A549 (cell line): Measurements from ENCODE around the gene NCLN. TPM values are rescaled to one million over a fixed set of nuclear protein-coding genes. Genes with fewer than 3 reads are reported as not detected.

Source experiments
- ATAC-seq, 2 experiments: fragments of 200-7000 bp in 1 of 2; fragments of >200 bp in 1 of 2; cut with Nextera tagmentation in 1 of 2; cut with Tn5 transposase in 1 of 2; 3 replicates each; pipeline versions ENCODE4 v1.8.0 to v1.9.1; 2018 to 2020; ENCODE audit warnings: mild to moderate bottlenecking in 1 of 2, moderate library complexity in 1 of 2
- CTCF ChIA-PET: fragments of 300-600 bp; sonication (Branson Sonifier 250); formaldehyde crosslinking; extraction: SDS; loops from one replicate; lab custom pipeline; 2021; ENCODE audit warnings: antibody characterized with exemption, inconsistent platforms; lab: Yijun Ruan, JAX
- POLR2A ChIA-PET: fragments of 350-600 bp; formaldehyde crosslinking; extraction: SDS; loops from one replicate; lab custom pipeline; 2021; ENCODE audit warnings: antibody characterized with exemption, inconsistent platforms; lab: Yijun Ruan, JAX
- DNase-seq, 2 experiments: peaks; one replicate each; pipeline versions ENCODE4 v3.0.0 to v3.0.0-alpha.2; 2011 to 2016; ENCODE audit warnings: low read depth in 1 of 2, low spot score in 1 of 2
- FAIRE-seq: peaks from 2 replicates; lab custom pipeline; 2011; peaks lifted over from hg19 to GRCh38; lab: Jason Lieb, UNC
- H3K27ac ChIP-seq, 2 experiments: fragments of >200 bp; sonication (Bioruptor Twin); formaldehyde crosslinking; 3 replicates each; pipeline ENCODE4 v1.5.1; 2016 to 2017
- H3K4me1 ChIP-seq: fragments of >200 bp; sonication (Bioruptor Twin); formaldehyde crosslinking; 3 replicates; pipeline ENCODE4 v1.6.1; 2016
- H3K4me2 ChIP-seq: fragments of >200 bp; sonication (Bioruptor Twin); formaldehyde crosslinking; 3 replicates; pipeline ENCODE4 v1.6.1; 2016
- H3K4me3 ChIP-seq: fragments of >200 bp; sonication (Bioruptor Twin); formaldehyde crosslinking; 3 replicates; pipeline ENCODE4 v1.5.1; 2016
- H3K9me3 ChIP-seq: fragments of >200 bp; sonication (Bioruptor Twin); formaldehyde crosslinking; 3 replicates; pipeline ENCODE4 v1.6.1; 2016
- BCL3 ChIP-seq: fragments of >200 bp; sonication (Bioruptor Twin); formaldehyde crosslinking; IDR thresholded peaks from 3 replicates; pipeline ENCODE4 v1.6.1; 2016
- CHD2 ChIP-seq: fragments of 150-350 bp; IDR thresholded peaks from 2 replicates; pipeline ENCODE4 v1.6.1; 2014; ENCODE audit warnings: low read length; ENCODE audit not compliant: partially characterized antibody
- CHD4 ChIP-seq: fragments of 200-600 bp; sonication (generic); IDR thresholded peaks from 2 replicates; pipeline ENCODE4 v1.6.1; 2016; ENCODE audit warnings: antibody characterized with exemption, mild to moderate bottlenecking, borderline replicate concordance
- EHF ChIP-seq: fragments of 250-450 bp; sonication (Bioruptor Pico); IDR thresholded peaks from 2 replicates; pipeline ENCODE4 v1.5.0; 2020; ENCODE audit warnings: mild to moderate bottlenecking
- EP300 ChIP-seq, 2 experiments: fragments of >200 bp; sonication (Bioruptor Twin); formaldehyde crosslinking; IDR thresholded peaks; 2 replicates in 1 of 2; 3 replicates in 1 of 2; pipeline ENCODE4 v1.6.1; 2016 to 2017
- ESRRA ChIP-seq: fragments of 150-350 bp; IDR thresholded peaks from 2 replicates; pipeline ENCODE4 v1.6.1; 2014; ENCODE audit warnings: mild to moderate bottlenecking, low read length, borderline replicate concordance
- FOSB ChIP-seq: fragments of 250-450 bp; sonication (Bioruptor Pico); IDR thresholded peaks from 2 replicates; pipeline ENCODE4 v1.5.0; 2020; ENCODE audit warnings: mild to moderate bottlenecking, moderate library complexity
- FOSL2 ChIP-seq, 2 experiments: fragments of 450-650 bp in 1 of 2; fragments of >200 bp in 1 of 2; sonication (Bioruptor Twin) in 1 of 2; formaldehyde crosslinking; IDR thresholded peaks; 2 replicates each; pipeline versions ENCODE4 v1.5.0 to v1.6.1; 2016 to 2020; ENCODE audit warnings: mild to moderate bottlenecking in 1 of 2, moderate library complexity in 1 of 2
- FOXS1 ChIP-seq: fragments of 250-450 bp; sonication (Bioruptor Pico); IDR thresholded peaks from 2 replicates; pipeline ENCODE4 v1.5.0; 2020; ENCODE audit warnings: mild to moderate bottlenecking, moderate library complexity
- GATA3 ChIP-seq: IDR thresholded peaks from 2 replicates; pipeline ENCODE4 v1.6.1; 2012; ENCODE audit warnings: borderline replicate concordance
- HOXA7 ChIP-seq: fragments of 250-450 bp; sonication (Bioruptor Pico); IDR thresholded peaks from 2 replicates; pipeline ENCODE4 v1.5.0; 2020; ENCODE audit warnings: mild to moderate bottlenecking, moderate library complexity
- HOXB13 ChIP-seq: fragments of 250-450 bp; sonication (Bioruptor Pico); IDR thresholded peaks from 2 replicates; pipeline ENCODE4 v1.5.0; 2020; ENCODE audit warnings: low read depth, mild to moderate bottlenecking, moderate library complexity
- JUN ChIP-seq, 2 experiments: fragments of >200 bp; sonication (Bioruptor Twin); formaldehyde crosslinking; IDR thresholded peaks; 2 replicates in 1 of 2; 3 replicates in 1 of 2; pipeline ENCODE4 v1.6.1; 2016 to 2017
- MAFK ChIP-seq: fragments of 450-650 bp; IDR thresholded peaks from 2 replicates; pipeline ENCODE4 v1.6.1; 2014; ENCODE audit not compliant: partially characterized antibody
- MAZ ChIP-seq: fragments of 150-350 bp; IDR thresholded peaks from 2 replicates; pipeline ENCODE4 v1.6.1; 2014; ENCODE audit warnings: antibody characterized with exemption, low read depth, low read length, borderline replicate concordance
- NFE2L2 ChIP-seq: fragments of 150-350 bp; conservative IDR thresholded peaks from 2 replicates; pipeline ENCODE4 v1.6.1; 2014; ENCODE audit warnings: low read length
- NPAS2 ChIP-seq: fragments of 250-450 bp; sonication (Bioruptor Pico); IDR thresholded peaks from 2 replicates; pipeline ENCODE4 v1.8.0; 2022; ENCODE audit warnings: mild to moderate bottlenecking, moderate library complexity, borderline replicate concordance
- POLR2AphosphoS2 ChIP-seq: conservative IDR thresholded peaks from 2 replicates; pipeline ENCODE4 v1.6.1; 2012; ENCODE audit warnings: low read length, improper control_type of control experiment, inconsistent platforms
- RFX5 ChIP-seq: fragments of 450-650 bp; IDR thresholded peaks from 2 replicates; pipeline ENCODE4 v1.7.1; 2014; ENCODE audit warnings: antibody characterized with exemption, mild to moderate bottlenecking, moderate library complexity
- USF2 ChIP-seq: fragments of 450-650 bp; IDR thresholded peaks from 2 replicates; pipeline ENCODE4 v1.6.1; 2014; ENCODE audit warnings: antibody characterized with exemption
- ZNF302 ChIP-seq: fragments of 250-450 bp; sonication (Bioruptor Pico); IDR thresholded peaks from 2 replicates; pipeline ENCODE4 v1.9.0; 2021; ENCODE audit warnings: inconsistent platforms, mild to moderate bottlenecking, moderate library complexity
- ZSCAN20 ChIP-seq: fragments of 250-450 bp; sonication (Bioruptor Pico); IDR thresholded peaks from 2 replicates; pipeline ENCODE4 v1.8.0; 2022; ENCODE audit warnings: mild to moderate bottlenecking, moderate library complexity
- WGBS: methylation state at CpG from one replicate; pipeline ENCODE4 v1.1.6; 2017; ENCODE audit errors: missing lambda C conversion rate; 5-methylcytosine and 5-hydroxymethylcytosine counted together
- polyA plus RNA-seq, 4 experiments: library from polyadenylated mRNA; depleted of rRNA in 3 of 4; stranded (reverse); fragments of >200 nt; fragmentation: RNase III in 1 of 4; extraction: RNeasy Plus Mini Kit Qiagen cat#74134 plus additional on column Dnase treatment in 1 of 4; gene quantifications; 2 replicates in 3 of 4; 3 replicates in 1 of 4; pipeline ENCODE4 v1.2.3, GENCODE V29; 2011 to 2017
- TF ChIP-seq, protein P1 (sequence below): IDR thresholded peaks from 2 replicates; pipeline ENCODE4 v1.6.1; 2012
- TF ChIP-seq, protein P2 (sequence below): fragments of 200-600 bp; sonication (generic); IDR thresholded peaks from 2 replicates; pipeline ENCODE4 v1.6.1; 2016; ENCODE audit warnings: antibody characterized with exemption, mild to moderate bottlenecking, moderate library complexity
- TF ChIP-seq, protein P3 (sequence below): fragments of >200 bp; sonication (Bioruptor Twin); formaldehyde crosslinking; IDR thresholded peaks from 2 replicates; pipeline ENCODE4 v1.6.1; 2016
- TF ChIP-seq, protein P4 (sequence below): fragments of 150-350 bp; IDR thresholded peaks from 2 replicates; pipeline ENCODE4 v1.6.1; 2014; ENCODE audit warnings: low read depth, mild to moderate bottlenecking, low read length
- TF ChIP-seq, protein P5 (sequence below): IDR thresholded peaks from 2 replicates; pipeline ENCODE4 v1.6.1; 2012; ENCODE audit warnings: low read depth, borderline replicate concordance
- TF ChIP-seq, protein P6 (sequence below): IDR thresholded peaks from 2 replicates; pipeline ENCODE4 v1.6.1; 2012

NCLN gene
- polyA plus RNA-seq, 2 of the 4 experiments (the other 2 are of a cell fraction): 22.8 to 58.5 TPM

DNA sequence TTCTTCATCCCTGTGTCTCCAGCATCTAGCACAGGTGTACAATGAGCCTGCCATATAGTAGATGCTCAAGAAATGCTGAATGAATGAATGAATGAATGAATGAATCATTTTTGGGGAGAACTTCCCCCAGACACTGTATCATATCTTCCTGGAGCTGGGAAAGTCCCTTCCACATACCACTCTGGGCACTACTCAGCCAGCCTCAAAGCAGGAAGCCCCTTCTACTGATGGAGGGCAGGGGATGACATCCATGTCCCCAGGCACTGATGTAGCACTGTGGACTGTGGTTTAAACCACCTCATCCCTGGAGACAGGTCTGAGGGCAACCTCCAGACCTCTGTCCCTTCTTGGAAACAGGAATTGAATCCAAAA, 45.1 kb upstream of the NCLN start:
- CTCF ChIA-PET: interaction anchor here (8.0 to 8.8 kb wide), 2 partner anchors 13 to 21 kb away, joined by 87 to 96 read pairs; no protein-coding TSS in a partner anchor
- H3K9me3 ChIP-seq: no peaks in the 10 kb centered on the region
- no peak for FAIRE-seq
- peaks cover 17% of the 10 kb centered on the region for H3K4me1 ChIP-seq
- H3K4me2 ChIP-seq: no peak overlapping the region
- H3K4me3 ChIP-seq: no peak overlapping the region
- ATAC-seq: no peak
- POLR2A ChIA-PET: no interaction called here
- TF ChIP-seq USF2: no peak
- TF ChIP-seq RFX5: no peak
- TF ChIP-seq, protein P1, sequence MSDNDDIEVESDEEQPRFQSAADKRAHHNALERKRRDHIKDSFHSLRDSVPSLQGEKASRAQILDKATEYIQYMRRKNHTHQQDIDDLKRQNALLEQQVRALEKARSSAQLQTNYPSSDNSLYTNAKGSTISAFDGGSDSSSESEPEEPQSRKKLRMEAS: no peak
- no peak for TF ChIP-seq FOSB (CRISPR knock-in tag)
- TF ChIP-seq, protein P2, sequence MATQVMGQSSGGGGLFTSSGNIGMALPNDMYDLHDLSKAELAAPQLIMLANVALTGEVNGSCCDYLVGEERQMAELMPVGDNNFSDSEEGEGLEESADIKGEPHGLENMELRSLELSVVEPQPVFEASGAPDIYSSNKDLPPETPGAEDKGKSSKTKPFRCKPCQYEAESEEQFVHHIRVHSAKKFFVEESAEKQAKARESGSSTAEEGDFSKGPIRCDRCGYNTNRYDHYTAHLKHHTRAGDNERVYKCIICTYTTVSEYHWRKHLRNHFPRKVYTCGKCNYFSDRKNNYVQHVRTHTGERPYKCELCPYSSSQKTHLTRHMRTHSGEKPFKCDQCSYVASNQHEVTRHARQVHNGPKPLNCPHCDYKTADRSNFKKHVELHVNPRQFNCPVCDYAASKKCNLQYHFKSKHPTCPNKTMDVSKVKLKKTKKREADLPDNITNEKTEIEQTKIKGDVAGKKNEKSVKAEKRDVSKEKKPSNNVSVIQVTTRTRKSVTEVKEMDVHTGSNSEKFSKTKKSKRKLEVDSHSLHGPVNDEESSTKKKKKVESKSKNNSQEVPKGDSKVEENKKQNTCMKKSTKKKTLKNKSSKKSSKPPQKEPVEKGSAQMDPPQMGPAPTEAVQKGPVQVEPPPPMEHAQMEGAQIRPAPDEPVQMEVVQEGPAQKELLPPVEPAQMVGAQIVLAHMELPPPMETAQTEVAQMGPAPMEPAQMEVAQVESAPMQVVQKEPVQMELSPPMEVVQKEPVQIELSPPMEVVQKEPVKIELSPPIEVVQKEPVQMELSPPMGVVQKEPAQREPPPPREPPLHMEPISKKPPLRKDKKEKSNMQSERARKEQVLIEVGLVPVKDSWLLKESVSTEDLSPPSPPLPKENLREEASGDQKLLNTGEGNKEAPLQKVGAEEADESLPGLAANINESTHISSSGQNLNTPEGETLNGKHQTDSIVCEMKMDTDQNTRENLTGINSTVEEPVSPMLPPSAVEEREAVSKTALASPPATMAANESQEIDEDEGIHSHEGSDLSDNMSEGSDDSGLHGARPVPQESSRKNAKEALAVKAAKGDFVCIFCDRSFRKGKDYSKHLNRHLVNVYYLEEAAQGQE: no peak
- TF ChIP-seq BCL3: no peak
- no peak for TF ChIP-seq HOXB13 (CRISPR knock-in tag)
- TF ChIP-seq CHD2: no peak
- TF ChIP-seq HOXA7 (CRISPR knock-in tag): no peak
- TF ChIP-seq NPAS2: no peak
- TF ChIP-seq, protein P3, sequence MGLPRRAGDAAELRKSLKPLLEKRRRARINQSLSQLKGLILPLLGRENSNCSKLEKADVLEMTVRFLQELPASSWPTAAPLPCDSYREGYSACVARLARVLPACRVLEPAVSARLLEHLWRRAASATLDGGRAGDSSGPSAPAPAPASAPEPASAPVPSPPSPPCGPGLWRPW: no peak
- TF ChIP-seq MAZ: no peak
- no peak for TF ChIP-seq FOXS1 (CRISPR knock-in tag)
- TF ChIP-seq, all 56 proteins: peak for 0
- DNase-seq: no peak
- H3K27ac ChIP-seq: peak overlapping the region in 1 of 2 experiments; percentile 91; a peak in 3 of 6 replicates

DNA sequence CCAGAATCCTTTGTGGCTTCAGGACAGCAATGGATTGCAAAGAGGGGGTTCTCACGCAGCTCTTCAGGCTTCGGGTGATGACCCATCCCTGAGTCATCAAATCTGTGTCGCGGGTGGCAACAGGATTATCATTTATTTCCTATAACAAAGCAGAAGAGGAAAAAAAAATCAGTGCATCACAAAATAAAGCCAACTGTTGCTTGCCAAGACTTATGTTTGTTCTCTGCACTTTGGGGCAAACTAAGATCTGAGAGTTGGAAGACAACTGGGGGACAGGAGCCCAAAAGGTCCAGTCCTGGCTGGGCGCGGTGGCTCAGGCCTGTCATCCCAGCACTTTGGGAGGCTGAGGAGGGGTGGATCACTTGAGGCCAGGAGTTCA, 43.4 kb upstream of the NCLN start:
- H3K4me3 ChIP-seq: no peak overlapping the region
- ATAC-seq (peak; percentile 77), DNase-seq (peak; percentile 65 to 81), FAIRE-seq (no peak)
- 11% methylated on average over 6 of the region's 6 CpGs for WGBS
- peak overlapping the region; percentile 91 to 92 for H3K27ac ChIP-seq
- CTCF ChIA-PET: interaction anchor here (0.8 to 8.8 kb wide), 6 partner anchors 9 to 119 kb away, joined by 3 to 96 read pairs (median 4); no protein-coding TSS in a partner anchor
- peaks cover 17% of the 10 kb centered on the region for H3K4me1 ChIP-seq
- POLR2A ChIA-PET: interaction anchor here (1.4 kb wide), 1 partner anchor 13 kb away, joined by 4 read pairs; no protein-coding TSS in a partner anchor
- peak overlapping the region; percentile 83 for H3K4me2 ChIP-seq
- no peaks in the 10 kb centered on the region for H3K9me3 ChIP-seq
- TF ChIP-seq POLR2AphosphoS2 (no peak), ESRRA (no peak), MAFK (peak; percentile 88), CHD4 (no peak), RFX5 (no peak), EHF (no peak), NFE2L2 (no peak), ZNF302 (CRISPR knock-in tag) (no peak), FOSL2 (IDR thresholded peaks at IDR 0.05) (peak; percentile 68), FOSL2 (CRISPR knock-in tag; IDR thresholded peaks at IDR 0.05) (peak; percentile 87), GATA3 (no peak), ZSCAN20 (CRISPR knock-in tag) (no peak), EP300 (IDR thresholded peaks at IDR 0.05) (no peak), JUN (IDR thresholded peaks at IDR 0.05) (no peak; a peak in 1 of 5 replicates), HOXB13 (CRISPR knock-in tag) (no peak)
- TF ChIP-seq, protein P4, sequence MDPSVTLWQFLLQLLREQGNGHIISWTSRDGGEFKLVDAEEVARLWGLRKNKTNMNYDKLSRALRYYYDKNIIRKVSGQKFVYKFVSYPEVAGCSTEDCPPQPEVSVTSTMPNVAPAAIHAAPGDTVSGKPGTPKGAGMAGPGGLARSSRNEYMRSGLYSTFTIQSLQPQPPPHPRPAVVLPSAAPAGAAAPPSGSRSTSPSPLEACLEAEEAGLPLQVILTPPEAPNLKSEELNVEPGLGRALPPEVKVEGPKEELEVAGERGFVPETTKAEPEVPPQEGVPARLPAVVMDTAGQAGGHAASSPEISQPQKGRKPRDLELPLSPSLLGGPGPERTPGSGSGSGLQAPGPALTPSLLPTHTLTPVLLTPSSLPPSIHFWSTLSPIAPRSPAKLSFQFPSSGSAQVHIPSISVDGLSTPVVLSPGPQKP: no peak
- TF ChIP-seq, protein P5, sequence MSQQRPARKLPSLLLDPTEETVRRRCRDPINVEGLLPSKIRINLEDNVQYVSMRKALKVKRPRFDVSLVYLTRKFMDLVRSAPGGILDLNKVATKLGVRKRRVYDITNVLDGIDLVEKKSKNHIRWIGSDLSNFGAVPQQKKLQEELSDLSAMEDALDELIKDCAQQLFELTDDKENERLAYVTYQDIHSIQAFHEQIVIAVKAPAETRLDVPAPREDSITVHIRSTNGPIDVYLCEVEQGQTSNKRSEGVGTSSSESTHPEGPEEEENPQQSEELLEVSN: 0 out of 2 replicates have a peak, but pooled peaks have one; percentile 16
- TF ChIP-seq, protein P6, sequence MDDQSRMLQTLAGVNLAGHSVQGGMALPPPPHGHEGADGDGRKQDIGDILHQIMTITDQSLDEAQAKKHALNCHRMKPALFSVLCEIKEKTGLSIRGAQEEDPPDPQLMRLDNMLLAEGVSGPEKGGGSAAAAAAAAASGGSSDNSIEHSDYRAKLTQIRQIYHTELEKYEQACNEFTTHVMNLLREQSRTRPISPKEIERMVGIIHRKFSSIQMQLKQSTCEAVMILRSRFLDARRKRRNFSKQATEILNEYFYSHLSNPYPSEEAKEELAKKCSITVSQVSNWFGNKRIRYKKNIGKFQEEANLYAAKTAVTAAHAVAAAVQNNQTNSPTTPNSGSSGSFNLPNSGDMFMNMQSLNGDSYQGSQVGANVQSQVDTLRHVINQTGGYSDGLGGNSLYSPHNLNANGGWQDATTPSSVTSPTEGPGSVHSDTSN: 0 out of 2 replicates have a peak, but pooled peaks have one; percentile 30
- TF ChIP-seq, protein P1: peak; percentile 15; the same call in 1 of the 2 replicates
